SKM-1 treated with dmso at 0.1 percent for 144 hours (cell line): Measurements from ENCODE around the gene MBP.

ENCODE experiments used
- DNase-seq: peaks from one replicate; lab custom pipeline; 2025; ENCODE audit not compliant: unreplicated experiment; lab: John Stamatoyannopoulos, UW

Gene MBP

DNA sequence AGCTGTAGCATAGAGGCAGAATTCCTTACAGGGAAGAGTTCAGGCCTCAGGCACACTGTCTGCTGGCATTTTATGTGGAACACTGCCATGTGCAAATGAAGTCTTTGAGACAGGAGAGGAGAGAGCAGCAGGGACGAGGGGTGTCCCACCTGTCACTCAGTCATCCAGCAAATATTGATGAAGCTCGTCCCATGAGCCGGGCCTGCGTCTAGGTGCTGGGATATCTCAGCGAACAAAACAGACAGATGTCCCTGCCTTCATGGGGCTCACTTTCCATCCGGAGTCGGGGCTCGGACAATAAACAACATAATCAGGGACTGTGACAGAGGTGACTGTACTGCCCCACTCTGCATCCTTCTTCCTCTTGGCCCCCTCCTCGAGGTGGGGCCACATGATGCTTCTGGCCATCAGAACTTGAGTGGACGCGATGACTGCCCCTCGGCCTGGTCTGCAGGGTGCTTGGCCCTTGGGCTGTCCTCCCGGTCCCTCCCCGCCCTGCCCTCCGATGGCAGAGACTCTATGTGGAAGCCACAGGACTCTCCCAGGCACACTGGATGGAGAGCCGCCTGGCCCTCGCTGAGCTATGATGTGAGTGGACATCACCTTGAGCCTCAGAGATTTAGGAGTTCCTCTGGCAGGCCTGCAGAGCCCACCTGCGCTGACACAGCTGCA is 78.8 kb downstream of the MBP start:
- DNase-seq = no peak

DNA sequence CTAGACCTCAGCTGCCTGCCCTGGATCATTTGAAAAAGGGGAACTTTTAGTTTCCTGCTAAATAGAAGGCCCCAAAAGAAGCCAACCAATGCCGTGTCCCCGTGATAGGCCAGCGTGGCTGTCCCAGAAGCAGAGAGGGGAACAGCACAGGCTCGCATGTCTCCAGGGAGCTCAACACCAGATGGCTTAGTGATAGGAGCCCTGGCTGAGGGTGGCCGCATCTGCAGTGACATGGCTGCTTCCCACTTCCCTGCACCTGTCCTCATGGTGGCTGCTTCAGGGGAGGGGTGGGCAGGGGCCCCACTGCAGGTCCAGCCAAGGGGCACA is 79.6 kb downstream of the MBP start:
- DNase-seq = peak; percentile 65

DNA sequence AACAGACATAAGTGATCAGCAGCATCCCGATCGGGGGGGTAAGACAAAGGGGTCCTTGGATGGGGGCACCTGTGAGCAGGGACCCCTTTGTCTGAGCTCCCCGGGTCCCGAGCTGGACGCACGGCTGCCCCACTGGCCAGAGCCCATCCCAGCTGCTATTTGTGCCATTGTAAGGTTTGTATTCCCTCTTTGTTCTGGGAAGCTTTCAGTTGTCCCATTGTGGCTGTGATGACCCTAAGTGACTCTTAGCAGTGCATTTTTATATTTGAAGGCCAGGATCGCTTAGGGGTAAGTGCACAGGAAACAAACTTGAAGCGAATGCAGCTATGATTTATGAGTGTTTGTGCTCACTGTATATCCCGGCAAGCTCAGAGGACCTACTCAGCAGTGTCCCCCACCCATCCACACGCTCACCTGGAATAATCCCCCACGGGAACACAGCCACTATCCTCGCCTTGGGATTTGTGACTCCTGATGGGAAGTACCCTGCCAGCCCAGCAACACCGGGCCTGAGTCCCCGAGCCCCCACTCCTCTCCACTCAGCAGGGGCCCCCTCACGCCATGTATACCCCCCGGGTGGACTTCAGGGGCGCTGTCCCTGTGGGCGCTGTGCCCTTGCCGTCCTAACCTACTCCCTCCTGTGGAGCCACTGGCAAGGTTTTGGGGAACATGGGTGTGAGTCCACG is 80.1 kb downstream of the MBP start:
- DNase-seq = no peak

DNA sequence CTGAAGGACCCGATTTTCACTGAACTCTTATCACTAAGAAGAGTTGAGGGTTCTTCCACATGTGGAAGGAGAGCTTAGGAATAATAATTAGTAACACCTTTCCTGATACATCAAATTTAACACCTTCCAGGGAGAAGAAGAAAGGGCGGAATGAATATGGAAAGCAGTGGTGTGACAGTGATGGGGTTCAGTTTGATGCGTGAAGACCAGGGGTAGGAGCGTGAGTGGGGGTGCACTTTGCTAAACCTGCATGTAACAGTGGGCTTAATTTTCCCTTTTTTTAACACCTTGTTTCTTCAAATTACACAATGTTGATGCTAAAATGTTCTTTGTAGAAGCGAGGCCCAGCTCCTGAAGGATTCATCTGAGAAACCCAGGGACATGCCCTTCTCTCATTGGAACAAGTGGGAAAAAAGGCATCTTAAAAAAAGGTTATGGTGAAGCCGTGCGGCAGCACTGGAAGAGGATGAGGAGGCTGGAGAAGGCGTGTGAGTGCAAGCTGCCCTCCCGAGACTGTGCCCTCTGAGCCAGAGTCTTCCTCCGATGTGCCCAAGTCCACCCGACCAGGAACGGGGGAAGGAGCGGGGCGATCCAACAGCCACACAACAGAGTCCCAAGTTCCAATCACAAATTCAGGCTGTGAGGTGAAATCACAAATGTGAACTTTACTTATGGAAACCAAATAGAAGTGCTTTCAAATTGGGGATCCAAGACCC is 80.8 kb downstream of the MBP start:
- DNase-seq = no peak

DNA sequence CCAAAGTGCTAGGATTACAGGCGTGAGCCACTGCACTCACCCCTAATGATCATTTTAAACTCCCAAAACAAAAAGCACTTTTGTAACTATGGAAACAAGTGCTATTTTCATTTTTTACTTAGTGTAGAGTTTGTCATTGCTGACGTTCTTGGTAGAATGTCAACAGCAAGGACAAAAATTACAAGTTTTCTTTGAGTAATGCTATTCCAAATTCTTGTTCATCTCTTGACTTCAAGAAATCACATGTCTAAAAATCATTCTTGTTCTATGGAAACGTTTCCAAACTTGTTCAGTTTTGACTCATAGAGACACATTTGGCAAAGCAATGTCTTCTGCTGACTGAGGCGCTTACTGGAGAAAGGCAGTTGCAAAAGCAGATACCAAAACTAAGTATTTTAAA is 82.6 kb downstream of the MBP start:
- DNase-seq = no peak

DNA sequence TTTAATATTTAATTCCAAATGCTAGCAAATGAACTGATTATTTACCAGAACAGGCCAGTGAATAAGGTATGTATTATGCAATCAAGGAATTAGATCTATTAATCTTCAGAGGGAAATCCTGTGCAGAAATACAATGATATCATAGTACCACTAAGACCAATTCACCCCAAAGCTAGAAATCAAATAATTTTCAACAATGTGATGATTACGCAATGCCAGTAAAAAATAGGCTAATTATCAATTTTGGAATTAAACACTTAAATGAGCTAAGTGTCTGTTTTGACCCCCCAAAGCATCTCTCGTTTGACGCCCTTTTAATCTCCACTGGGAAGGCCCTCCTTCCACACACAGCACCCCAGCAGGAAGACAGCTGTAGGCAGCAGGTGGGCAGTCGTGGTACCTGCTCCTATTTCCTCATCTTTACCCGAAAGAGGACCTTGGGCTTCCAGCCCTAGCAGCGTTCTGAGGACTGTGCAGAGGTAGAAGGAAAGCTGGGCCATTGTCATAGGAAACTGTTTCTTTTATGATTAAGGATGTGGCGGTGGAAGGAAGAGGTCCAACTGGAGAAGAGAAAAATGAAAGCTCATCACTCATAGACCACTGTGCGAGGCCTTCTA is 84.7 kb downstream of the MBP start:
- DNase-seq = no peak

DNA sequence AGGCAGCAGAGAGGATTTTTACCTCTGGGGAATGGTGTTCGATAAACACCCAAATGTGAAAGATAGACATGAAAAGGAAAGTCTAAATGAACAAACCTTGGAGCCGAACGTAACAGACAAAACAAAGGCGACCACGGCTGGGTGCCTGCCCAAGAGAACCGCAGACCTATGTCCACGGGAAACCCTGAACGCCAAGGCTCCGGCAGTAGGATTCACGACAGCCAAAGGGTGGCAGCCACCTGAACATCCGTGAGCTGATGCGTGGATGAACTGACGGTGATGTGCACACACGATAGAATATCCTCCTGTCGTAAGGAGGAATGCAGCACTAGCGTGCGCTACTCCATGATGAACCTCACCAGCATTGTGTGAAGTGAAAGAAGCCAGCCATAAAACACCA is 85.6 kb downstream of the MBP start:
- DNase-seq = no peak

DNA sequence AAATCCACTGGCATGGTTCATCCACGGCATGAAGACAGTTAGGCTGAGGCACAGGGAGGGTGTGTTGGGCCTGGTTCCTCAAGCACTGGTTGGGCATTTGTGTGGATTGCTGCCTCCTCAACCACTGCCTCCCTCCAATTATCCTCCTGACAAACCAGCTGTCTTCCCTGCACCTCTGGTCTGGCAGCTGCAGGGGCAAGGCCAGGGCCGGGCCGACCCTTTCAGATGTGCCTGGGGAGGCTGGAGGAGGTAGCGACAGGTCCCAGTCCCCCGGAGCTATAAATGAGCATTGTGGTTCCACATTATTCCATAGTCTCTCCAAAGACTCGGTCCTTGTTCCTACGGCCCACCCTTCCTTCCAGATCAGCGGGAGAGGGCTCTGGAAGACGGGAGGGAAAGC is 86.2 kb downstream of the MBP start:
- DNase-seq = no peak

DNA sequence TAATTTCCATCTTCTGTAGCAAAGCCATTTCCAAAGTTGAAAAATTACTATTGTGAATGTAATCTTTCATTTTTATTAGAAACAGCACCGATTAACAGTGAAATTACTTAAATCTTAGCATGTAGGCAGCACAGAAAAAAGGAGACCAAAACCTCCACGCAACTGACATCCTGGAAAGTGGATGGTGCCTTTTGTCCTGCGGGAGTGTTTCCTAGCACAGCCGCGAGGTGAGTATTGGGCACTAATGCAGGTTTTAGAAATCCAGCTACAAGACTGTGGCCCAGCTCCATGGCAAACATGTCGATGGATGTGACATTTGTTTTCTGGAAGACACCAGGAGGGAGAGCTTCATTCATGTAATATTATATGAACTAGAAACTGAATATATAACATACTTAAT is 86.9 kb downstream of the MBP start:
- no peak for DNase-seq

DNA sequence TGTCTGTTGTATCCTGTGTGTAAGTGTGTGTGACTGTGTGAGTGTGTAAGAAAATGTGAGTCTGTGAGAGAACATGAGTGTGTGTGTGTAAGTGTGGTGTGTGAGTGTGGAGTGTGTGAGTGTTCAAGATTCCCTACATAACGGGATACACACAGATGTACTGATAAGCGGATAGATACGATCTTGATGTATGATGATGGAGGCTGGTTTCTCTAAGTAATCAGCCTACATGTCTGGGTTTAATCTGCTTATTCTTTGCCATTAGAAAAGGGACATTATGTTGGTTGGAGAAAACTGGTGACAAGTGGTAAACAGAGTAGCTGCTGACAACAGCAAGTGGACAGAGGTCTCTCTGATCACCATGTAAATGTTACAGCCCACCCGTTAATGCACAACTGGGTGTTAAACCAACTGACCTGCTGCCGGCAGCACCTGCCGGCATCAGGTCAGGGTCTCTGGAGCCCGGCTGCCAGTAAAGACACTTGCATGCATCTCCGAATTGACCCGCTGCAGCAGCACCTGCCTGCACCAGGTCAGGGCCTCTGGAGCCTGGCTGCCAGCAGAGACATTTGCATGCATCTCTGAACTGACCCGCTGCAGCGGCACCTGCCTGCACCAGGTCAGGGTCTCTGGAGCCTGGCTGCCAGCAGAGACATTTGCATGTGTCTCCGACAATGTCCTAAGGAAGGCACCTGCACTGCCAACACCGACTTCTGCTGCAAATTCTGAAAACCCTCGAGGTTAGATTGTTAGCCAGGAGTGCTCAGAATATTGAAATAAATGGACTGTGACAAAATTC is 87.5 kb downstream of the MBP start:
- no peak for DNase-seq

DNA sequence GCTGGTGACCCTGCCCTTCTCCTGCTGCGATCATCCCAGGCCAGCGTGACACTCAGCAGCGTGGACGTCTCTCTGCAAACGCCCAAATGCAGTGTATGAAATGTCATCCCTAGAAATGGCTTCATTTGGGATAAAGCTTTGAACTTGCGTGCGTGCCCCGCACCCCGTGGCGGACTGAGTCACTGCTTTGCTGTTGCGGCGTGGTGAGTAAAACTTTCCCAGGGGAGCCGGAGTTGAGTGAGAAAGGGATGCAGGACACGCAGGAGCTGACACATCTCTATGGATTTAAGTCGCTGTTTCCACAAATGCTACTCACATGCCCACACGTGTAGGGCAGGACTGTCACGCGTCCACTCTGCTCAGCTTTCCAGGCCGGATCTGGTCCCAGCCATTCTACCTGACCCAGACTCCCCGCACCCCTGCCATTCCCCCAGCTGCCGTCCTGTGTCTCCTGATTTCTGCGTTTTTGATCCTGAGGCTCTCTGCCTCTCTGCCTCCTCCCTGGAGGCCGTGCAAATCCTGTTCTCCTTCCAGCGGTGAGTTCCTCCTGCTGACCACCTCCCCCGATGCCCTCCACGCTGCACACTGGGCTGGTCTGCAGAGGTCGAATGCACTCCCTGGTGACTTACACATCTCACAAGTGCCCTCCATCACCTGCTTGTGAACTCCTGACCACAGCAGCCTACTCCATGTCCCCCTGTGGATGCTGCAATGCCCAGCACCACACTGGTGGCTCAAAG is 88.9 kb downstream of the MBP start:
- DNase-seq = no peak

DNA sequence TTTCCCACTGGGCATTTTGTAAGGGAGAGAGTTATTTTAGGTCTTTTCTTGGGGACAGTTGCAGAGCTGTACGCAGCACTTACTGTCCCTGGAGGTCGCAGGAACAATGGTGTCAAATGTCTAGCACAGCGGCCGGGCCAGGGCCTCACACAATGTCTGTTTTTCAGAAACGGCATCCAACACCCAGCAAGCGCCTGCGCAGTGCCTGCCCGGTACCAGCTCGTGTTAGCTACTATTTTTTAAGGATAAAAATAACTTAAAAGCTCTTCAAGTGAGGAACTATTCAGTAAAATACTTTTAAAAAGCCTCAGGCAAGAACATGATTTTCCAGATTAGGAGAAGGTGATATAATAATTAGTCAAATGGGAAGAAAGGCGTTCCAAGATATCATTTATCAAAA is 90.0 kb downstream of the MBP start:
- DNase-seq = no peak

DNA sequence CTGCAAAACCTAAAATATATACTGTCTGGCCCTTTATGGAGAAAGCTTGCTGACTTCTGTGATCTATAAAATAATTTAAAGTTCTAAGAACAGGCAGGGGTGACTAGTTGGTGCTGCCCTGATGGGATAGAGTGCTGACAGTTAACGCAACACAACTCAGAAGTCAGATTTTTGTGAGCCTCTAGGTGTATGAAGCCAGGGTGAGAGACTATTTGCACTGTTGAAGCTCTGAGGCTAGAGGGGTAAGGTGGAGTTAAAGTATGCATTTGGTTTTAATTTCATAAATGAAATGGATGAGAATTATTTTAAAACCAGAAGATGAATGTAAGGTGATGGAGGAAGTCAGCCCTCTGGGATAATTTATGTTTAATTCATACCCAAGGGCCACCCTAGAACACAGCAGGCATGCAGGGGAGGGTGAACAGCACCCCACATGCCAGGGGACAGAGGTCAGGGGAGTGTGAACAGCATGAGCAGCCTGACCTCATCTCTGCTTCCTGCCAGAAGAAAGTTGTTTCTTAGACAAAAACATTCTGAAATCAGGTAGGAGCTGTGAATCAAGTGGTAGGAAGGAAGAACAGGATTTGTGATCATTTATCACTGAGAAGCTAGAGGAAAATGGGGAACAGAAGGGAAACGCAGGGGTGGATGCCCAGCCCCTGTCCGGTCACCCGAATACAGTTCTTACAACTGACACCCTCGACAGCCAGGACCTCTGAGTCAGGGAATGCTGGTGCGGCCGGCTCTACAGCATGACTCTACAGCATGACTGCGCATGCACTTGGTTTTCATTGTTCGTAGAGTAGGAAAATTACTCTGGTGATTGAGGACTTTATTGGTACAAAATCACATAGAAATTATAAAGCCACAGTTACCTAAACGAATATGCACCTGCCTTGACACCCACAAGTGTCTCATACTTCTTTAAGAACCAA is 93.1 kb downstream of the MBP start:
- no peak for DNase-seq

DNA sequence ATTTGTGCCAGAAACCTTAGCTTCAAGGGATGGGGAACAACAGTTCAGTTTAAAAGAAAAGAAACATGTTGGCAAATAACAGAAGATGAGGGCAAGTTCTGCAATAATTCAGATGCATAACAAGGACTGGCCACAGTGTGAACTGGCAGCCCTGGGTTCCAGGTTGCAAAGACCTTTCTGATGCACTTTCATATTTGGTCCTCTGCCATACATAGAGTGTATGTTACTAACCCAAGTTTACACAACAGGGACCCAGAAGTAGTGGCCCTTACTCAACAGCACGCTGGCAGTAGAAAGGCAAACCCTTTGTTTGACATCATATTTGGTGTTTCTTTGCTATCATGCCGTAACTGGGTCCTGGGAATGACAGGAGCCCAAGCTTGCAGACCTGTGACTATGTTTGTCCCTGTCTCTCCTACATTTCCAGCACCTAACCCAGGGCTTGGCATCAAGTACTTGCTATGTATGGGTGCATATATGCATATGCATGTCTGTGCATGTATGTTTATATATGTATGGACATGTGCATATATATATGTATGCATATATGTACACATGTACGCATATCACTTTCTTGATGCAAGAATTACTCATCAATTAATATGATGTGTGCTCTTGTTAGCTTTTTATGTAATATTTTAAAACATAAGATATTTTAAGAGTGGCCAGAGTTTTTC is 94.3 kb downstream of the MBP start:
- no peak for DNase-seq

DNA sequence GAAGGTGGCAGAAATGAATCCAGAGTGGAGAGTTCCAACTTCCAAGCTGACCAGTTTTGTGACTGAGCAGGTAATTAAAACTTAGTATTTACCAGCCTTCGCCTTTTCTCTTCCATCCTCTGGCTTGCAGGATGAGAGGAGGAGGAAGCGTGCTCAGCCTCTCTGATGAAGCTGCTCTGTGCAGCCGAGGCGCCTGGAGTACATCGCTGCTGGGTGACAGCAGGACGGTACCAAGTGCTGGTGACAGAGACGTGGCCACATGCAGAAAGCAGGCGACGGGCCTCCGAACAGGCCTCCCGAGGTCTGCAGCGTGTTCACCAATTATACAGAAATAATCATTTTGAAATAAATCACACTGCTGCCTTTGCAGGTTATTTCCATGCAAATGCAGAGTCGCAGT is 95.0 kb downstream of the MBP start:
- no peak for DNase-seq

DNA sequence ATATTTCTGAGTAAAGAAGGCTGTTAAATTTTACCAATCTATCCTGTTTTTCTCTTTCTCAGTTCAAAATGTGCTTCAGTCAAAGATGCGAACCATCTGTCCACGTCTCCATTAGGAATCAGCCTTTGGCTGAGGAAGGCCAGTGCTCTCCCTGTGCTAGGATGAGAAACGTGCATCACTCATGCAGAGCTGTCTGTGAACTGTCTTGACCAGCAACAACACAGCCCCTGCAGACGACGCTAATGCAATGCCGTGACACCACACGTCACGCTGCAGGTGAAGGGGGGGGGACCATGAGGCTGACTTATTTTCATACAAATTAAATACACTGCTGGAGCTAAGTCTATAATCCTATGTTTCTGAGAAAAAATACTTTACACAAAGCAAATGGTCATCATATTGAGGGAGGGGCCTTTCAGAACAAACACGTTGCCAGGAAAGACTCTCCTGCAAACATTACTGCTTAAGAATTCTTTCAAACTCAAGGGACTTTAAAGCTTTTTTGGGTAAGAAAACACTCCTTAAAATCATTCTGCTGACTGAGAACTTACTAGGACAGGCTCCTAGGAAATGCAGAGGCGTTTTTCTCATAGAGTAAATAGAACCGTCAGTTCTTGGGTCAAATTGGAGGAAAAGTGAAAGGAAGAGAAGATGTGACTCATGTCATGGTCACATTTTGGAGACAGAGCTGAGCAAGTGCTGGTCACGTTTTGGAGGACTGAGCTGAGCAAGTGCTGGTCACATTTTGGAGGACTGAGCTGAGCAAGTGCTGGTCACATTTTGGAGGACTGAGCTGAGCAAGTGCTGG is 97.0 kb downstream of the MBP start:
- DNase-seq = no peak

DNA sequence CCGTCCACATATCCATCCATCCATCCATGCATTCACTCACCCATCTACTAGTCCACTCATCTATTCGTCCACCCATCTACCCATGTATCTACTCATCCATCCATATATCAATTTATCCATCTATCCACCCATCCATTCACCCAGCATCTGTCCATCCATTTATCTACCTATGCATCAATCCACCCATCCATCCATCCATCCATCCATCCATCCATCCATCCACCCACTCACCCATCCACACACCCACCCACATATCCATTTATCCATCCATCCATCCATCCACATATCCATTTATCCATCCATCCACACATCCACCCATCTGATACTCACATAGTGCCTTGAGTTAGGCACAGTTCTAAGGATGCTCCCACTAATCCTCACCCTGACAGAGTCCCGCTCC is 99.0 kb downstream of the MBP start:
- no peak for DNase-seq

DNA sequence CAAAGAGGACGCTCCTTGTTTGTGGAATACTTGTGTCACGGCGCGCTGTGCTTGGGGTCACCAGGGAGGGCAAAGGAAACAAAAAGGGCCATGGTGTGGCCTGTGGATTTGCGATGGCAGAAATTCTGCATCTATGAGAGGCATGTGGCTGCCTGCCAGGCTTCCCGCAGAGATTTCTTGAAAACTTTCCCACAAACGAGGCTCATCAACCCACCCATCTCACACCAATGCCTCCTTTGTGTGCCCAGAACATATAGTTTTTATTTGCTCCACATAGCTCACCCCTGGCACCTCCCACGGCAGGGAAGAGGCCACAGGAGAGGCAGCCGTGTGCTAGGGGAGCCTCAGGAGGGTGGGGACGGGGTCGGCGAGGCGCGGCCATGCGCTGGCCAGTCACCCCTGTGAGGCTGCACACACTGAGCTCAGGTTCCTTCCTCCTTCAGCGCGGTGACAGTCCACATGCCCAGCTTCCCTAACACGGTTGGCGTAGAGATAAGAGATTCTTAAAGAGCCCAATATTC is 100.3 kb downstream of the MBP start:
- DNase-seq = no peak
